Measurements from ENCODE around the gene FPR3. TPM values are rescaled to one million over a fixed set of nuclear protein-coding genes. Genes with fewer than 3 reads are reported as not detected.
"Not testable (repeated sequence)": the region's sequence is repeated elsewhere in the genome, so short reads cannot be mapped to it uniquely, and the experiment has no call there.

Gene FPR3
- total RNA-seq, 1 experiment from 2014 or later, result not detected

DNA sequence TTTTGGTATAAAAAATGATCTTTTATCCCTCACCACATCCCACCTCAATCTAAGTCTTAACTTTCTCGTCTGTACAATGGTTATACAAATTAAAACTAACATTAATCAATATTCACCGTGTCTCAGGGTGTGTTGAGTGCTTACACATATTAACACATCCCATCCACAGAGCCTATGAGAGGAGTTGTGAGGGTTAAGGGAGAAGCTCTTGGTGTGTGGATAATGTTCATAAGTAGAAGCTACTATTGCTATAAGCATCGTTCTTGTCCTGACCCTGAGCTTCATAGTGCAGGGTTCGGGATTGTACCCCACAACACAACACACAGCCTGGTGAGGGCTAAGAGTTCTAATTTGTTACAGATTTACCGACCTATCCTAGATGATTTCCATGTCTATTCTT, 2.5 kb downstream of the FPR3 start:
- Histone ChIP-seq H3K27me3 (no peaks in the 10 kb centered on the region), H3K9me3 (replicated peaks) (no peaks in the 10 kb centered on the region), H3K4me3 (no peak overlapping the region), H3K36me3 (no peaks in the 10 kb centered on the region), H3K27ac (no peak overlapping the region), H3K4me1 (no peaks in the 10 kb centered on the region)
- no peak for DNase-seq

GRCh38 chr19:51798062-51798461, 3.1 kb downstream of the FPR3 start:
- DNase-seq, result no peak
- no peaks in the 10 kb centered on the region for H3K27me3 ChIP-seq
- H3K4me1 ChIP-seq, result no peaks in the 10 kb centered on the region
- no peaks in the 10 kb centered on the region for H3K9me3 ChIP-seq (replicated peaks)
- no peak overlapping the region for H3K27ac ChIP-seq
- no peaks in the 10 kb centered on the region for H3K36me3 ChIP-seq
- H3K4me3 ChIP-seq, result no peak overlapping the region

DNA sequence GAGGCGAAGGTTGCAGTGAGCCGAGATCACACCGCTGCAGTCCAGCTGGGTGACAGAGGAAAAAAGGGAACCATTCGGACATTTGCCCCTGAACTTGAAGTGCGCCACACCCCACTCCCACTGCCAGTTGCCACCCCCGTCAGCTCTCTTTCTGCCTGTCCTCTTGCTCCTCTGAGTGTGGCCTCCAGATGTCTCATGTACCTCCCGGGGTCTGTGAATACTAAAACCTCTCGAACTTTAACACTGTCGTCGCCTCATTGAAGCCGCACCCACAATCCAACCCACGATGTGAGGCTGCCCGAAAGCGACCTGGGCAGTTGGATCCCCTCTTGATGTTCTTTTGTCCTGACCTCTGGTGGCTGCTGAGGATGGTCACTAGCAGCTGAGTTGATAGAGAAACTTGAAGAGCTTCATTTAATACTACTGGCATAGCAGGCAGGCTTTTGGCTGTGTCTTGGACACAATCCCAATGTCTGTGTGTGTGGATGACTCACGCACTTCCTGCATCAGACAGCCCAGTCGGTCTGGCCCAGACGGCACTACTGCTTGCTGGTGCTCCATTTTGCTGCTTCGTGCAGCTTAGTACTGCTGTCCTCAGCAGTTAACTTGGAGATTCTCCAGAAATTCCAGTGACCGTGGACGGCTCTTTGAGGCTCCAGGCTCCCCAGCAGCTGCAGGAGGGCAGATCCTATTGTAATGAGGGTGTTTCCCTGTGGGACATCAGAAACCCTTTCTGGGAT, 4.2 kb downstream of the FPR3 start:
- H3K27me3 ChIP-seq, result no peaks in the 10 kb centered on the region
- DNase-seq, result peak; percentile 50 to 66
- H3K4me1 ChIP-seq, result no peaks in the 10 kb centered on the region
- H3K36me3 ChIP-seq, result no peaks in the 10 kb centered on the region
- H3K9me3 ChIP-seq (replicated peaks), result no peaks in the 10 kb centered on the region
- no peak overlapping the region; the same call in 1 of the 2 replicates for H3K27ac ChIP-seq
- H3K4me3 ChIP-seq, result no peak overlapping the region

DNA sequence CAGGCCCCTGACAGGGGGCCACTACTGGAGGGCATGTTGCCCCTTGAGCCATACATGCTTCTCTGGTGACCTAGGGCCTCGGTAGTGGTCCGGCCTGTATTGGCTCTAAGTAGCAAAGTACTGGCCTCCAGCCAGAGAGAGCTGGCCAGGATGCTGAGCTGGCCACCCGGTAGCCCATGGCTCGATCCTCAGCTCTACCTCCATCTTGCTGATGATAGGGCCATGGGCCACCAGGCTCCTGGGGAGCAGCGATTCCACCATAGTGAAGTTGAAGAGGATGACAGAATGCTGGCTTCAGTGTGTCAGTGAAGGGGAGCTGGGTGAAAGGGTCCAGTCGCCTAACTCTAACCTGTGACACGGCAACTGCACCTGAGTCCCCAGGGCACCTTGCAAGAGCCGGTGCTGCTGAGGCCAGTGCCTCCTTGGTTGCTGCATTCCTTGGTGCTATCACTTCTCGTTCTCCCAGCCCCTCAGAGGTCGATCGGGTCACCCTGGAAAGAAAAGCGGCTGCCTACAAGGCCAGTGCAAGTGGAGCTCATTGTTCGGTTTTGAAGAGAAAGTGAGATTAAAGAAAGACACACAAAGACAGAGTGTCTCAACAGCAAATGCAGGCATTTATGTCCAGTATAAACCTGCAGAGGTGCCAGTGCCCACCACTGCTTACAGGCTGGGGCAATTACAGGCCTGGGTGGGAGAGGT, 5.0 kb downstream of the FPR3 start:
- H3K36me3 ChIP-seq, result no peaks in the 10 kb centered on the region
- no peak for DNase-seq
- no peak overlapping the region for H3K4me3 ChIP-seq
- H3K9me3 ChIP-seq (replicated peaks), result no peaks in the 10 kb centered on the region
- H3K27ac ChIP-seq, result no peak overlapping the region; the same call in 1 of the 2 replicates
- H3K27me3 ChIP-seq, result no peaks in the 10 kb centered on the region
- no peaks in the 10 kb centered on the region for H3K4me1 ChIP-seq

DNA sequence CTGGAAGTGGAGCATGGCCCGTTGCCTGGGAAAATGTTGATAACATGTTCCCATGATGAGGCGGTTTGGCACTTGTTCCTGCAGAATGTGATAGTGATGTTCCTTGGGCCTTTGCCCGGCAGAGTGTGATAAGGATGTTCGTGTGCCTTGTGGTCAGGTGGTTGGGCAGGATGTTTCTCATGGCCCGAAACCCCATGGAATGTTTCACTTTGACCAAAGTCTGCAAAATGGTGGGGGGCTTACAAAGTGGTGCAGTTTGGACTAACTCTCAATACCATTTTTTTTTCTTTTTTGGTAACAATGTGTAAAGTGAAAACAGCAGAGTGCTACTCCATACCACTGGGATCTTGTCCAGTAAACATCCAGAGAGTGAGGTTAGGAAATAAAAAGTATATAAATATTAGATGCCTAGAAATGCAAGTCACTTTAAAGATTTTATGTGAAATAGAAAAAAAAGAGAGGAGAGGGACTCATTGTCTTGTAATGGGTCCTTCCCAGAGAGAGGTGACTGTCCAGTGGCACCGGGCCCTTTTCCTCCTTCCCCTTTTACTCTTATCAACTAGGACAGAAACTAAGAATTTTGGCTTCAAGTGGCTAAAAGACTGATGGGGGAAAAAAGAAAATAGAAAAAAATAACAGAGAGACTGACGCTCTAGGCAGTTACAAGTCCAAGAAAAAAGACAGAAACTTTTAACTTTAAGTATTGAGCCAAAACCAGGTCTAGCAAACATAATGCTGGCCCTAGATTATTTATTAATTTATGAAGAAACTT, 5.7 kb downstream of the FPR3 start:
- no peaks in the 10 kb centered on the region for H3K4me1 ChIP-seq
- H3K36me3 ChIP-seq, result no peaks in the 10 kb centered on the region
- no peaks in the 10 kb centered on the region for H3K9me3 ChIP-seq (replicated peaks)
- no peak for DNase-seq
- H3K27ac ChIP-seq, result no peak overlapping the region
- H3K27me3 ChIP-seq, result no peaks in the 10 kb centered on the region
- H3K4me3 ChIP-seq, result no peak overlapping the region

GRCh38 chr19:51802775-51803174, 7.8 kb downstream of the FPR3 start:
- no peak overlapping the region for H3K4me3 ChIP-seq
- no peaks in the 10 kb centered on the region for H3K9me3 ChIP-seq (replicated peaks)
- no peaks in the 10 kb centered on the region for H3K36me3 ChIP-seq
- no peaks in the 10 kb centered on the region for H3K27me3 ChIP-seq
- no peak for DNase-seq
- H3K27ac ChIP-seq, result no peak overlapping the region
- H3K4me1 ChIP-seq, result no peaks in the 10 kb centered on the region

- Histone ChIP-seq H3K9me3 (replicated peaks) (no peaks in the 10 kb centered on the region), H3K4me3 (no peak overlapping the region), H3K4me1 (no peaks in the 10 kb centered on the region), H3K27ac (no peak overlapping the region), H3K36me3 (no peaks in the 10 kb centered on the region), H3K27me3 (no peaks in the 10 kb centered on the region)
- no peak for DNase-seq
Observed at GRCh38 chr19:51803519-51803918, 8.6 kb downstream of the FPR3 start.

DNA sequence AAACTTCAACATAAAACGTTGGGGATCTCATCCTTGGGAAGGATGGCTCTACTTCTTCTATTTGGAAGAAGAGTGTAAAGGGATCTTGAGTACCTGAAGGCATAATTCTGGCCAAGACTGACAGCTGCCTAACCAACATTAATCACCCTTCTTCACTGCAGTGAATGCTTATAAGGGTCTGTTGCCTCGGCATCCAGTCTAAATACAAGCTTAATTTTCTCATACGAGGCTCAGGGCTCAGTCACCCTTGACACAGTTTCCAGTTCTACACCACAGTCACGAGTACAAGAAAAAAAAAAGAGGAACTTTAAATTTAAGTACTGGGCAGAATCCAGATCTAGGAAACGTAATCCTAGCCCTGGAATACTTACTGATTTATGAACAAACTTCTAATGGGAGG, 9.0 kb downstream of the FPR3 start:
- no peaks in the 10 kb centered on the region for H3K27me3 ChIP-seq
- no peak overlapping the region for H3K27ac ChIP-seq
- no peak for DNase-seq
- no peak overlapping the region for H3K4me3 ChIP-seq
- H3K9me3 ChIP-seq (replicated peaks), result no peaks in the 10 kb centered on the region
- H3K36me3 ChIP-seq, result no peaks in the 10 kb centered on the region
- no peaks in the 10 kb centered on the region for H3K4me1 ChIP-seq

- not testable (repeated sequence) for H3K4me3 ChIP-seq; H3K4me1 ChIP-seq; DNase-seq; H3K9me3 ChIP-seq (replicated peaks); H3K27me3 ChIP-seq; H3K36me3 ChIP-seq; H3K27ac ChIP-seq
Observed at GRCh38 chr19:51804789-51805188, 9.8 kb downstream of the FPR3 start.

GRCh38 chr19:51805396-51805795, 10.4 kb downstream of the FPR3 start:
- DNase-seq; H3K4me1 ChIP-seq; H3K27me3 ChIP-seq; H3K27ac ChIP-seq; H3K4me3 ChIP-seq; H3K9me3 ChIP-seq (replicated peaks); H3K36me3 ChIP-seq: not testable (repeated sequence)

- not testable (repeated sequence) for H3K27ac ChIP-seq; H3K27me3 ChIP-seq; H3K9me3 ChIP-seq (replicated peaks); H3K4me1 ChIP-seq; H3K4me3 ChIP-seq; H3K36me3 ChIP-seq; DNase-seq
Observed at GRCh38 chr19:51806571-51806970, 11.6 kb downstream of the FPR3 start.

DNA sequence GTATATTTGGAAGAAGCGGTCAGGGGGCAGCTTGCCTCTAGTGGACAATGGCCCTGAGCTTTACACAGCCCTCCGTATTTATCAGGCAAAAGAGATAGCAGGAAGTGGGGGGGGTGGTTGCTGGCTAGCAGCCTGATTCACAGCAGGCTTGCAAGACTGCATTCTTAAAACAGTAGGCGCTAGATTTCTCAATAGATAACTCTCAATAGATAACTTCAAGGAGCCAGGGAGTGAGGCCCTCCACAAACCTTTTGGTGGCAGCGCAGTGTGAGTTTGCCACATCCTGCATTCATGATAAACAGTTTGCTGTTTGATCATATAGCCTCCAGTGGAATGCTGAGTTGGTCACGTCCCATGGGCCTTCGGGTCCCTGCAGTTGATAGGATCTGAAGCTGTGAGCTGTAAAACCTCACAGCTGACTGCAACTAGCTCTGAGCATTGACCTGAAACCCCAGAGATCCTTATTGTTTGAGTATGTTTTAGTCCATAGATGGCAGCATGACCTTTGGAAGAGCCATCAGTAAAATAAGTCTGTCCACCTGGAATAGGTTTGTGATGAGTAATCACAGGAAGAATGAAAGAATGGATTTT, 12.2 kb downstream of the FPR3 start:
- Histone ChIP-seq H3K9me3 (replicated peaks) (no peaks in the 10 kb centered on the region), H3K36me3 (no peaks in the 10 kb centered on the region), H3K4me1 (no peaks in the 10 kb centered on the region), H3K27me3 (no peaks in the 10 kb centered on the region), H3K4me3 (no peak overlapping the region), H3K27ac (no peak overlapping the region)
- DNase-seq, result no peak

GRCh38 chr19:51807925-51808324, 13.0 kb downstream of the FPR3 start:
- H3K36me3 ChIP-seq, result no peaks in the 10 kb centered on the region
- H3K4me3 ChIP-seq, result no peak overlapping the region
- no peaks in the 10 kb centered on the region for H3K9me3 ChIP-seq (replicated peaks)
- no peaks in the 10 kb centered on the region for H3K4me1 ChIP-seq
- no peak for DNase-seq
- H3K27ac ChIP-seq, result no peak overlapping the region
- no peaks in the 10 kb centered on the region for H3K27me3 ChIP-seq

DNA sequence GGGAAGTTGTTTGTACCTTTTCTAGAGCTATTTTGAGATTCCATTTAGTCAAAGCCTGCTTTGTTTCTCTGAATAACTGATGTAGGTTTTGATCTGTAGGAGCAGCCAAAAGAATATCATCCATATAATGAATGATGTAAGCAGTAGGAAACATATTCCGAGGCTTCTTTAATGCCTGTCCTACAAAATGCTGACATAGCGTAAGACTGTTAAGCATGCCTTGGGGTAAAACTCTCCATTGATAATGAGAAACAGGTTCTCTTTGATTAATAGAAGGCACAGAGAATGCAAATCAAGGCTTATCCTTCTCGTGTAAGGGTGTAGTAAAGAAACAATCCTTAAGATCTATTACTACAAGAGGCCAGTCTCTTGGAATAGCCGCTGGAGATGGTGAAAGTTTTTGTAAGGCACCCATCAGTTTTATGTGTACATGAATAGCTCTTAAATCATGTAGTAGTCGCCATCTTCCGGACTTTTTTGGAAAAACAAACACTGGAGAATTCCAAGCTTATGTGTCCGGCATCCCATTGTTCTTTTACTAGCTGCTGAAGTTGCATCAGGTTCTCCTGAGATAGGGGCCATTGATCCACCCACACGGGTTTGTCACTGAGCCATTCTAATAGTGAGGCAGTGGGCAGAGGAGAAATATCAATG, 13.5 kb downstream of the FPR3 start:
- H3K27ac ChIP-seq, result no peak overlapping the region

More for the DNA sequence above, 13.5 kb downstream of the FPR3 start:
- Histone ChIP-seq H3K4me1 (no peaks in the 10 kb centered on the region), H3K4me3 (no peak overlapping the region), H3K27me3 (no peaks in the 10 kb centered on the region), H3K9me3 (replicated peaks) (no peaks in the 10 kb centered on the region), H3K36me3 (no peaks in the 10 kb centered on the region)
- peak in 1 of 2 experiments; percentile 33 for DNase-seq
